Dermis blood vessel endothelial cell (primary cell): ENCODE data around the gene TACC3. TPM values are rescaled to one million over a fixed set of nuclear protein-coding genes. Genes with fewer than 3 reads are reported as not detected.
A peak's percentile ranks its signal among the peaks of the same experiment; 100 is the strongest.

ENCODE experiments used
- DNase-seq: peaks from one replicate; pipeline ENCODE4 v3.0.0; 2010
- total RNA-seq: library from RNA; depleted of rRNA; stranded (reverse); fragments of >200 nt; gene quantifications from 2 replicates; pipeline ENCODE4 v1.2.3, GENCODE V29; 2014

TACC3 gene
- total RNA-seq, 1 donor from 2014 or later: 13.4 TPM

GRCh38 chr4:1747603-1747967 lies 26.3 kb downstream of the TACC3 start:
- no peak for DNase-seq

DNA sequence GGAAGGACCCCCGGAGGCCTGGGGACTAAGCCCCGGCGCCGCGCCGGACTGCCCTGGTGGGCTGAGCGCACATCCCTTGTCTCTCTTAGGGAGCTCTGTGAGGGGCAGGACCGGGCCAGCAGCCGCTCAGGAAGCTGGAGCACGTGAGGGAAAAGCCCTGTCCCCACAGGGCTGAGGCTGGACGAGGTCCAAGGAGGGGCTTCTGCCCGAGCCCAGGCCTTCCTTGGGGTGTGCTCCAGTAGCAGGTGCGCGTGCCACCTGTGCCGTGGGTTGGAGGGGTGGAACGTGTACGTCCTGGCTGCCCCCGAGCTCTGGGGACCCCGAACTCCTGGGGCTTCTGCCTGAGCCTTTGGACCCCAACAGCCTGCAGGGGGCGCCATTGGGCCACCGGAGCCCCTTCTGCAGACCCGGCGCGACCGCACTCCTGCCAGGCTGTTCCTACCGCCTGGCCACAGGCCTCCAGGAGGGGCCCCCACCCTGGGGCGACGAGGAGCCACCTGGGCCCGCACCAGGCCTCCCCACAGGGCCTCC lies 27.2 kb downstream of the TACC3 start:
- DNase-seq: peak; percentile 82

- no peak for DNase-seq
Measured at GRCh38 chr4:1749370-1749769, 28.0 kb downstream of the TACC3 start.

DNA sequence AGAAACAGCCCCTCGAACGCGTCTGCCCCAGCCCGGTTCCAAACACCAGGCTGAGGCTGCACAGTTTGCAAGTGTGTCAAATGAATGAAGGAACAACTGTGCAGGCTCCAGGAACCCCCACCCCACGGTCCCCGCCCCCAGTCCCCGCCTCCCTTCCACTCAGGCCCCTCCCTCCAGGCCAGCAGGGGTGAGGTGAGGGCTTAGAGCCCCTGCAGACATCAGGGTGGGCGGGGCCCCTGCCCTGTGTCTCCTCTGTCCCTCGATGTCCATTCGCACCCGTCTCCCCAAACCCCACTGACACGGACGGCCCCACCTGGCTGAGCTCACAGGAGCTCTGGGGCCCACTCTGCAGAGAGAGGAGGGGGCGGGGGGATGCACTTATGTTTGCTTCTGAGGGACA lies 28.5 kb downstream of the TACC3 start:
- no peak for DNase-seq

DNA sequence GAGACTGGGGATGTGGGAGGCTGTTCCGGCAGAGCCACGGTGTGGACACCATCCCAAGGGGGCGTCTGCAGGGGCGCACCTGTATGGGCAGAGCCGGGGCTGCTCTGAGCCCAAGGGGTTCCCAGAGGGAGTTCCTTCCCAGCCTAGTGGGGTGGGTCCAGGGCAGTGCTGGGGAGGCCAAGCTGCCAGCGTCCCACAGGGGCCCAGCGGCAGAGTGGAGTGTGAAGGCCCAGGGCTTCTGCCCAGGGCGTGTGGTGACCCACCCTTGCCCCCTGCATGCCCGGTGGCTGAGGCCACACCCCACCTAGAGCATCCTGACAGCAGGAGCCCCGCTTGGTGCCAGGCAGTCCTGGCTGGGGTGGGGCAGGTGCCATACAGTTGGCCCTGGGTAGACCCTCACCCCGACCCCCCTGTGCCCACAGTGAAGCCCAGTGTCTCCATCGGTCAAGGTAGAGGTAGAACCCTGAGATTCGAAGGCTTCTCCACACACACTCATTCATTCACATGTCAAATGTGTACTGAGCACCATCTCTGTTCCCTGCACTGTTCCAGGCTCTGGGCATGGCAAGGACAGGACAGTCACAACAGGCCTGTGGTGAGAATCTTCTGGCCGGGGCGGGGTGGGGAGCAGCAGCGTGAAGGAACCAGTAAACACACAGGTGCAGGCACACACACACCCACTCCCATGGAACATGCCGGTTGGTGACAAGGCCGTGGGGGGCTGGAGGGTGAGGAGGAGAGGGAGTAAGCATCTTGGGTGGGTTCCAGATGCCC lies 29.2 kb downstream of the TACC3 start:
- no peak for DNase-seq

- DNase-seq: no peak
Measured at GRCh38 chr4:1751155-1751918, 30.0 kb downstream of the TACC3 start.

GRCh38 chr4:1751919-1752283 lies 30.6 kb downstream of the TACC3 start:
- DNase-seq: no peak

DNA sequence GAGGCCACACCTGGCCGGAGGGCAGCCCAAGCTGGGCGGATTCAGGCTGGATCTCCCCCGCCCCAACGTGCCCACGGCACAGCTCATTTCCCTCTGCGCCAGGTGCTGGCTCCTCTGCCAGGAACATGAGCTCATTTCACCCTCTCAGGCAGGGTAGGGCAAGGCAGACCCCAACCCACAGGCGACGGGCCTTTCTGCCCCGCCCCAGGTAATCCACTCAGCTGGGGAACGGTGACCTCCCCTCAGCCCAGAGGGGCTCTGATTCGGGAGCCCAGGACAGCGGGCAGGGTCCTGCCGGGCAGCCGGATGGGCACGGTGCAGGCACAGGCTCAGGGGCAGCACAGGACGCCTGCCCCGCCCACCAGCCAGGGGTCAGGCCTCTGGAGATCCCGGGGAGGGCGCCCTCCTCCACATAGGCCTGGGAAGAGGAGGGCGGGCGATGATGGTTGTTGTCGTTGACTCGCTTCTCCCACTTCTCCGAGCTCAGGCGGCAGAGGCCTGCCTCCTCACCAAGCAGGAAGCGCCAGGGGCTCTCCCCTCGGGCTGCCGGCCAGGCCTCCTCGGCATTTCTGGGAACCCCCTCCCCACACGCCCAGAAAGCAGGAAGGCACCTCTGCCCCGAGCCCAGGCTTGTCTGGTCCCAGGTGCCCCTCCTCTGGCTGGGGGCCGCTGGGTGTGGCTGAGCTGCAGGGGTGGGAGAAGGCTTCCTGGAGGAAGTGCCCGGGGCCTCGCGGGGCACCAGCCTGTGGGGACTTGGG lies 31.1 kb downstream of the TACC3 start:
- peak; percentile 30 for DNase-seq

- DNase-seq: no peak
Measured at GRCh38 chr4:1753294-1753696, 32.0 kb downstream of the TACC3 start.

- no peak for DNase-seq
Measured at GRCh38 chr4:1753697-1754311, 32.5 kb downstream of the TACC3 start.

DNA sequence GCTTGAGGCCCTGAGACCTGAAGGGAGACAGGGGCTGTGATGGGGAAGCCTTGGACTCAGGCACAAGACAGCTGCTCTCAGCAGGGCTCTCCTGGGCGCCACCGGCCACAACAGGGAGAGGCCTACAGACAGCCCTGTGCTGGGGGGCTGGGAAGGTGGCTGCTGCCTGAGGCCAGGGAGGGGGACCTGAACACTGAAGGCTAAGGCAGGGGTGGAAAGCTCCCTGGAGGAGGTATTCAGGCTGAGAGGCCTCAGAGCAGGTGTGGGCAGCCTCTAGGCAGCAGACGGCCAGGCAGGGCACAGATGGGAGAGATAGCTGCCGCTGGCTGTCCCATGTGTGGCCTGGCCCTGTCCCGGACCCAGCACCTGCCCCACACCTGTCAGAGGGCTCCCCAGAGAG lies 33.0 kb downstream of the TACC3 start:
- DNase-seq: no peak

- DNase-seq: no peak
Measured at GRCh38 chr4:1755297-1755696, 34.0 kb downstream of the TACC3 start.

- peak; percentile 59 for DNase-seq
Measured at GRCh38 chr4:1756079-1756478, 34.8 kb downstream of the TACC3 start.

- no peak for DNase-seq
Measured at GRCh38 chr4:1756893-1757779, 35.8 kb downstream of the TACC3 start.

DNA sequence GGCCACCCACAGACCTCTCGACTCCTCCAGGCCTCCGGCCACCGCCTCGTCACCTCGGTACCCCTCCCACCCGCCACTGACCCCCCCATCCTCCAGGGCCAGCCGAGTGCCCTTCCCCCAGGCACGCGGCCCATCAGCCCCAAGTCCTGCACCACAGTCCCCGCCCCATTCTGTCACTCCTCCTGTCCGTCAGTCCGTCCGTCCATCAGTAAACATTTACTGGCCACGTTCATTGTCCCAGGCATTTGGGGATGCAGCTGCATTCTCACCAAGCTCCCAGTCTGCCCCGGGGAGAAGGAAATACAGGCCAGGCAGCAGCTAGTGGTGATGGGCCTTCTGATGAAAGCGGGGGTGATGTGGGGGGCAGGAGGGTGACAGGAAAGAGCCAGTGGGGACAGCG lies 36.5 kb downstream of the TACC3 start:
- DNase-seq: no peak

DNA sequence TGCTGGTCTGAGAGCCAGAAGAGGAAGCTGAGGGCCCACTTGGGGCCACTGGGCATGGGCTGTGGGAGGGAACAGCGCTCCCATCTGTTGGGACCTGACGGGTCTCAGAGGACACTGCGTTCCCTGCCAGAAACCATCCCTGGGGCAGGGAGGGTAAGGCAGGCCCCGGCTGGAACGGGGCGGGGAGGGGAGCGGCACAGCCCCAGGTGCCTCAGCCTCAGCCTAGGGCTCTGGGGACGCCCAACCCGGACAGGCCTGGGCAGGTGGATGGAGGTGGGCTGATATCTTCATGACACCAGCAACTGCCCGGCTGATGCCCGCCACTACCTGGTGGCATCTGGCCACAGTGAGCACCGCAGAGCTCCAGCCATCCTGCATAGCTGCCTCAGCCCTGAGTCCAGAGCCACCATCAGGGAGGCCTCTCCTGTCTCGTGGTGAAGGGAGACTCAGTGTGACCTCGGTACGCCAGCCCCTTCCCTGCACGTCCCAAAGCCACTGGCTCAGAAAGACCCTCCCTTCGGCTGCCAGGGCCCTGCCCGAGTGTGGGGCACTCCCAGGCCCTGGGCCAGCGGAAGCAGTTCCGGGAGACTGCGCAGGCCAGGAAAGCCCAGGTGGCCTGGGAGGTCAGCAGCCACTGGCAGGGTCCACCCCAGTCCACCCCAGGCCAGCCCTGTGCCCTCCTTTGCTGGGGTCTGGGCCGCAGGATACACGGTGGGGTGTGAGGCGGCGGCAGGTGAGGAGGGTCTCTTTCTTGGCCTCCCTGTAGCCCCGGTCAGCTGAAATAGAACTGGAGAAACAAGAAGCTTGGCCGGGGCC lies 37.2 kb downstream of the TACC3 start:
- DNase-seq: no peak

DNA sequence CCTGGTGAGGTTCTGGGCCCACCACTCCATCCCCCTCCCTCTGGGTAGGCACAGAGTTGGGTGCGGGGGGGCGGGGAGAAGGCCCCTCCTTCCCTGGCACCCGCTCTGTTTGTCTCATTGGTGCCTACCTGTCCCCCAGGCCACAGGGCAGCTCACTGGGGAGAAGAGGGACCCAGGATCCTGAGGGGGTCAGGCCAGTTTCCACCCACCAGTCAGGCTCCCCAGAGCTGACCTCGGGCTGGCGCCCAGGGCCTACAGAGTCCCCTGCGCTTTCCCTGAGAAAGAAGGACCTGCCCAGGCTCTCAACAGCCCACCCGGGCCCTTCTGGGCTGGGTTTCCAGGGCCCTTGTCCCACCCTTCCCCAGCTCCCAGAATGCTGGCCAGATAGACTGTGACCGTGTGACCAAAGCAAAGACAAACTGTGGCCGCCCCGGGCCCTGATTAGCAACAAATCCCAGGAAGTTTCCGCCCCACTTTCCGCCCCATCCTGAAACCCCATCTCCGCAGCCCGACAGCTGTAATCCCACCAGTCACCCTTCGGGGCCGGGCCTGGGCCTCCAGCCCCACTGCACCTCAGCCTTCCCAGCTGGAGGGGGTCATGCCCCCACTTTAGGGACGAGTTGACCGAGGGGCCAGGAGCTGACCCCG lies 38.0 kb downstream of the TACC3 start:
- DNase-seq: no peak

GRCh38 chr4:1759818-1760223 lies 38.5 kb downstream of the TACC3 start:
- DNase-seq: peak; percentile 11

- no peak for DNase-seq
Measured at GRCh38 chr4:1760521-1761071, 39.3 kb downstream of the TACC3 start.

DNA sequence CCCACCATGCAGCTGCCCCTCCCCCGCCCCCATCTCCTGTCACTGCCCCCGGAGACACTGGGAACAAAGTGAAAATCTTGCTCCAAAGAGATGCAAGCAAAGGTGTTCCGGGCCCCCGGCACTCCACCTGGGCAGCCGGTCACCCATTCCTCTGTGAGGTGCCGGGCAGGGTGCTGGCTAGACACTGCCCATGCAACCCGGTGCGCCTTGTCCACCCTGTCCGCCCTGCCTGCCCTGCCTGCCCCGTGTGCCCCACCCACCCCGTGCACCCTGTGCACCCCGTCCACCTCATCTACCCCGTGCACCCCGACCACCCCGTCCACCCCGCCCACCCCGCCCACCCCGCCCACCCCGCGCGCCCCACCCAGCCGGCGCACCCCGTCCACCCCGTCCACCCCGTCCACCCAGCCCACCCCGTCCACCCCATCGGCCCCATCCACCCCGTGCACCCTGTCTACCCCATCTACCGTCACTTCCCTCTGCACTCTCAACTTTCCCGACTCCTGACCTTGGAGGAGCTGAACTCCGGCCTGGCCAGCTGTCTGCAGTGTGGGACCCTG lies 39.9 kb downstream of the TACC3 start:
- no peak for DNase-seq
